OCI-LY7 (cell line): ENCODE data around the gene DGKD. TPM values are rescaled to one million over a fixed set of nuclear protein-coding genes. Genes with fewer than 3 reads are reported as not detected.

Experiments
- BruUV-seq: library from RNA; stranded (reverse); fragments of 400-500 nt; replicated peaks from 2 replicates; lab custom pipeline; 2021; lab: Mats Ljungman, UMichigan
- CTCF ChIA-PET: fragments of 300-600 bp; sonication (Branson Sonifier 250); formaldehyde crosslinking; loops from one replicate; lab custom pipeline; 2022; ENCODE audit warnings: antibody characterized with exemption; ENCODE audit not compliant: unreplicated experiment; lab: Charles Lee
- POLR2A ChIA-PET: fragments of 300-600 bp; sonication (Branson Sonifier 250); formaldehyde crosslinking; loops from one replicate; lab custom pipeline; 2022; ENCODE audit warnings: antibody characterized with exemption; lab: Charles Lee
- DNase-seq: peaks from one replicate; pipeline ENCODE4 v3.0.0-alpha.2; 2015; ENCODE audit warnings: low spot score
- H2AFZ ChIP-seq: fragments of 200-600 bp; sonication (generic), shearing (Covaris generic); 2 replicates; pipeline ENCODE4 v1.6.1; 2014; ENCODE audit warnings: mild to moderate bottlenecking, antibody characterized with exemption, low read length, moderate library complexity
- H3K27ac ChIP-seq: fragments of 200-600 bp; sonication (generic); 2 replicates; pipeline ENCODE4 v1.5.1; 2014; ENCODE audit warnings: mixed run types, low read depth, mild to moderate bottlenecking, moderate library complexity, low read length, inconsistent platforms; ENCODE audit not compliant: poor library complexity, severe bottlenecking
- H3K36me3 ChIP-seq: fragments of 200-600 bp; sonication (generic); 2 replicates; pipeline ENCODE4 v1.6.1; 2014; ENCODE audit warnings: mild to moderate bottlenecking, antibody characterized with exemption, low read length, moderate library complexity, mixed read lengths; ENCODE audit not compliant: insufficient read depth
- H3K4me1 ChIP-seq: fragments of 200-600 bp; sonication (generic); 2 replicates; pipeline ENCODE4 v1.5.1; 2014; ENCODE audit warnings: mild to moderate bottlenecking, low read length; ENCODE audit not compliant: insufficient read depth, poor library complexity, severe bottlenecking
- H3K4me2 ChIP-seq: fragments of 200-600 bp; sonication (generic); 2 replicates; pipeline ENCODE4 v1.6.1; 2014; ENCODE audit warnings: mild to moderate bottlenecking, low read length
- H3K4me3 ChIP-seq: fragments of 200-600 bp; sonication (generic); 2 replicates; pipeline ENCODE4 v1.5.1; 2014; ENCODE audit warnings: mild to moderate bottlenecking, low read depth, low read length; ENCODE audit not compliant: poor library complexity, severe bottlenecking
- H3K79me2 ChIP-seq: fragments of 200-600 bp; sonication (generic); 2 replicates; pipeline ENCODE4 v1.6.1; 2016; ENCODE audit warnings: low read depth, mild to moderate bottlenecking, low read length, moderate library complexity, mixed read lengths; ENCODE audit not compliant: insufficient read depth
- H3K9me2 ChIP-seq: fragments of 200-600 bp; sonication (generic); 2 replicates; pipeline ENCODE4 v1.6.1; 2016; ENCODE audit warnings: mild to moderate bottlenecking, low read length, mixed read lengths; ENCODE audit not compliant: insufficient read depth
- H3K9me3 ChIP-seq: fragments of 200-600 bp; sonication (generic); 2 replicates; pipeline ENCODE4 v1.6.1; 2014; ENCODE audit warnings: mild to moderate bottlenecking, mixed run types, low read length, mixed read lengths
- H4K20me1 ChIP-seq: fragments of 200-600 bp; sonication (generic); 2 replicates; pipeline ENCODE4 v1.6.1; 2014; ENCODE audit warnings: mild to moderate bottlenecking, antibody characterized with exemption, low read length, moderate library complexity, mixed read lengths; ENCODE audit not compliant: insufficient read depth
- CTCF ChIP-seq: fragments of 200-600 bp; sonication (generic); conservative IDR thresholded peaks from 2 replicates; pipeline ENCODE4 v1.5.1; 2014; ENCODE audit warnings: mild to moderate bottlenecking, antibody characterized with exemption, low read length, moderate library complexity, mixed read lengths
- EZH2phosphoT487 ChIP-seq: fragments of 200-600 bp; sonication (generic); IDR thresholded peaks from 2 replicates; pipeline ENCODE4 v1.6.1; 2018; ENCODE audit warnings: low read depth, borderline replicate concordance, mild to moderate bottlenecking, mixed run types, antibody characterized with exemption, low read length, moderate library complexity, mixed read lengths
- intact Hi-C: fragments of 100-400 bp; cut with micrococcal nuclease; formaldehyde crosslinking; loops from one replicate; pipeline ENCODE4 v1.10.0; 2022; ENCODE audit not compliant: unreplicated experiment
- total RNA-seq, 2 experiments: library from RNA; depleted of rRNA in 1 of 2; stranded (reverse); fragments of >200 nt in 1 of 2; shearing (Covaris generic) in 1 of 2; gene quantifications; 2 replicates each; pipeline ENCODE4 v1.2.3, GENCODE V29; 2014 to 2022

DGKD gene
- total RNA-seq, 2 experiments from 2014 or later: 62.9 to 271 TPM

DNA sequence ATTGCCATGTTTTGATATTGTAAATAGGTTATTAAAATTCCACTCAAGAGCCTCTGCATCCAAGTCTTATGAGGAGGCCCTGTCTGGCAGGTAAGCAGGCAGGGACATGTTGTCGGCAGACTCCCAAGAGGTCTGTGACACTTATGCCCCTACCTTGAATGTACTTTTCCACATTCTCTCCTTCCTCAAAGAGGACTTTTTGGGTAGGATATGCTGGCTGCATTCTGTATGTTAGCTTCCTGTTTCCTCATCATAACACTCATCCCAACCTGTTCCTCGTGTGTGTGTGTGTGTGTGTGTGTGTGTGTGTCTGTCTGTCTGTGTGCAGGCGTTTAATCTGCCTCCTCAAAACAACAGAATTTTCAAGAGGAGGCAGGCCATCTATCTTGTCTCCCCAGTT is 137.0 kb downstream of the DGKD start:
- no peaks in the 10 kb centered on the region for H3K4me1 ChIP-seq
- ChIA-PET CTCF (no interaction called here), POLR2A (interaction anchor here (0.5 to 0.7 kb wide), 4 partner anchors 21 to 376 kb away, joined by 3 to 5 read pairs (median 3); no protein-coding TSS in a partner anchor)
- no peaks in the 10 kb centered on the region for H4K20me1 ChIP-seq
- H3K4me3 ChIP-seq: no peak overlapping the region
- H2AFZ ChIP-seq: no peak overlapping the region
- no peak overlapping the region for H3K27ac ChIP-seq
- TF ChIP-seq CTCF (no peak), EZH2phosphoT487 (no peak)
- no peaks in the 10 kb centered on the region for H3K9me3 ChIP-seq
- no peak overlapping the region for H3K4me2 ChIP-seq
- no peak for DNase-seq
- intact Hi-C loops: no loop called here
- no peaks in the 10 kb centered on the region for H3K79me2 ChIP-seq
- H3K36me3 ChIP-seq: no peaks in the 10 kb centered on the region
- no peaks in the 10 kb centered on the region for H3K9me2 ChIP-seq
- no TSS peak for BruUV-seq

DNA sequence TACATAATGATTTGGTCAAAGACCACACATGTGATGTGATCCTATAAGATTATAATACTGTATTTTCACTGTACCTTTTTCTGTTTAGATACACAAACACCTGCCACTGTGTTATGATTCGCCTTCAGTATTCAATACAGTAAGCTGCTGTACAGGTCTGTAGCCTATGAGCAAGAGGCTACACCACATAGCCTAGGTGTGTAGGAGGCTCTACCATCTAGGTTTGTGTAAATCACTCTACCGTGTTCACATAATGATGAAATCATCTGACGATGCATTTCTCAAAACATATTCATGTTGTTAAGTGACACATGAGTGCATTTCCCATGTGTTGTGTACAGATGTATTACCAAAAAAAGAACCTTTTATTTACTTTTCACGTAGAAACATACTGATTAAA is 137.8 kb downstream of the DGKD start:
- no peaks in the 10 kb centered on the region for H3K4me1 ChIP-seq
- H4K20me1 ChIP-seq: no peaks in the 10 kb centered on the region
- H3K4me2 ChIP-seq: no peak overlapping the region
- intact Hi-C loops: no loop called here
- no peak overlapping the region for H3K4me3 ChIP-seq
- H2AFZ ChIP-seq: no peak overlapping the region
- H3K36me3 ChIP-seq: no peaks in the 10 kb centered on the region
- no peak overlapping the region for H3K27ac ChIP-seq
- no peaks in the 10 kb centered on the region for H3K79me2 ChIP-seq
- CTCF ChIA-PET: interaction anchor here (0.6 kb wide), 1 partner anchor 1817 kb away, joined by 3 read pairs; no protein-coding TSS in a partner anchor
- no peaks in the 10 kb centered on the region for H3K9me2 ChIP-seq
- no peak for DNase-seq
- no TSS peak for BruUV-seq
- POLR2A ChIA-PET: interaction anchor here (0.6 to 0.7 kb wide), 2 partner anchors 20 to 92 kb away, joined by 3 to 5 read pairs; no protein-coding TSS in a partner anchor
- TF ChIP-seq EZH2phosphoT487 (no peak), CTCF (no peak)
- H3K9me3 ChIP-seq: no peaks in the 10 kb centered on the region

- Histone ChIP-seq H3K9me2 (no peaks in the 10 kb centered on the region), H4K20me1 (no peaks in the 10 kb centered on the region), H3K4me3 (no peak overlapping the region), H3K36me3 (no peaks in the 10 kb centered on the region), H3K4me2 (no peak overlapping the region), H3K79me2 (no peaks in the 10 kb centered on the region), H3K27ac (no peak overlapping the region), H3K9me3 (no peaks in the 10 kb centered on the region), H2AFZ (no peak overlapping the region), H3K4me1 (peaks cover 3% of the 10 kb centered on the region)
- ChIA-PET CTCF (interaction anchor here (0.6 kb wide), 1 partner anchor 1818 kb away, joined by 3 read pairs; no protein-coding TSS in a partner anchor), POLR2A (no interaction called here)
- TF ChIP-seq EZH2phosphoT487: no peak
- no peak for TF ChIP-seq CTCF
- no TSS peak for BruUV-seq
- intact Hi-C loops: no loop called here
- DNase-seq: no peak
Observed at GRCh38 chr2:233492751-233493150, 138.5 kb downstream of the DGKD start.
